ENCODE data around the gene RHBDF2. TPM values are rescaled to one million over a fixed set of nuclear protein-coding genes. Genes with fewer than 3 reads are reported as not detected.

The RHBDF2 gene
- total RNA-seq, 2 experiments from 2014 or later: 23.9 to 28.4 TPM

DNA sequence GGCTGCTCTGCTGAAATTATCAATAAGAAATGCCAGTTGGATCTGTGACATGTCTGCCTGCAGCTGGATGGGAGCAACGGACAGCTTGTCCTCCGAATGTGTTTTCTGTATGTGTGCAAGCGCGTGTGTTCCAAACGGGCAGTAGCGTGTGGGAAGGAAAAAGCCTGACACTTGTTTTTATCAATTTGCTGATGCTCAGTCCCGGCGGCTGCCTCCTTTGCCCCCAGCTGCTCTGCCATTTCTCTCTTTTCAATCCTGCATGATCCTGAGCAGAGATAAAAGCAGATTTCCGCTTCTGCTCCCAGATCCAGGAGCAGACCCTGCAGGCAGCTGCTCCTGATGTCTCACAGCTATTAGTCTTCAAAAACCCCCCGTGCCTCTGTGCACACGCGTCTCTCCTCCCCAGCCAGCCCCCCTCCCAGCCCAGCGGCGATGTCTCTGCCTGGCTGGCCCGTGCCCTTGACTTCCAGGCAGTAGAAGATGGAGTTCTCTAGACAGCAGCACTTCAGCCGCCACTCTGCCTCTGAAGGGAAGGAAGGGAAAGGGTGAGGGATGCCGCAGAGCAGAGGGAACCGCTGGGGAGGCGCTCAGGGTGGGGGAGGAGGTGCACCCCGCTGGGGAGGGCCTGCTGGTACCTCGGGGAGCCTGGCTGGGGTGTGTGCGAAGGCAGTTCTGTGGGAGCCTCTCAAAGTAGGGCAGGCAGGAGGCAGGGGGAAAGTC lies 42.8 kb upstream of the RHBDF2 start:
- Mint-ChIP-seq H3K4me1 (no peaks in the 10 kb centered on the region), H3K4me3 (no peak overlapping the region), H3K9me3 (ENCODE audit: low read depth) (no peaks in the 10 kb centered on the region), H3K27ac (no peak overlapping the region), H3K27me3 (peaks cover 28% of the 10 kb centered on the region), H3K36me3 (ENCODE audit: low read depth) (no peaks in the 10 kb centered on the region)
- DNase-seq (no peak), ATAC-seq (no peak)
- POLR2A ChIA-PET: no interaction called here
- intact Hi-C loops (cut with DNase I, micrococcal nuclease): no loop called here
- CTCF ChIA-PET: interaction anchor here (0.9 to 1.4 kb wide), 4 partner anchors 8 to 164 kb away, joined by 3 to 6 read pairs (median 4); no protein-coding TSS in a partner anchor

DNA sequence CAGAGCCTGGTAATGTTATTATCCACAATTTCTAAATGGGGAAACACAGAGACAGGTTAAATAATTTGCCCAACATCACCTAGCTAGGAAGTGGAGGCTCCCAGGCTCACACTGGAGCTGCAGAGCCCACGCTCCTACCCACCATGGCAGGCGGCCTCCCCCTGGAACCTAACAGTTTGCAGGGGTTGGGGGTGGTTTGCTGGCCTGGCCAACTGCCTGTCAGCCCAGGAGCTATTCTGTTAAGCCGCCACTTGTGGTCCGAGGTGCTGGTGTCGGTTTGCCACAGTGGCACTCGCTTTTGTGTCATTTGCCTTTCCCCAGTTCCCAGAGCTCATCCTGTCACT lies 42.2 kb upstream of the RHBDF2 start:
- ChIA-PET CTCF (interaction anchor here (0.9 to 1.0 kb wide), 3 partner anchors 20 to 165 kb away, joined by 3 to 6 read pairs (median 4); no protein-coding TSS in a partner anchor), POLR2A (no interaction called here)
- DNase-seq: no peak
- Mint-ChIP-seq H3K4me1 (no peaks in the 10 kb centered on the region), H3K27ac (no peak overlapping the region), H3K27me3 (peaks cover 33% of the 10 kb centered on the region), H3K9me3 (ENCODE audit: low read depth) (no peaks in the 10 kb centered on the region), H3K4me3 (no peak overlapping the region), H3K36me3 (ENCODE audit: low read depth) (no peaks in the 10 kb centered on the region)
- ATAC-seq: no peak
- intact Hi-C loops (cut with DNase I, micrococcal nuclease): no loop called here

DNA sequence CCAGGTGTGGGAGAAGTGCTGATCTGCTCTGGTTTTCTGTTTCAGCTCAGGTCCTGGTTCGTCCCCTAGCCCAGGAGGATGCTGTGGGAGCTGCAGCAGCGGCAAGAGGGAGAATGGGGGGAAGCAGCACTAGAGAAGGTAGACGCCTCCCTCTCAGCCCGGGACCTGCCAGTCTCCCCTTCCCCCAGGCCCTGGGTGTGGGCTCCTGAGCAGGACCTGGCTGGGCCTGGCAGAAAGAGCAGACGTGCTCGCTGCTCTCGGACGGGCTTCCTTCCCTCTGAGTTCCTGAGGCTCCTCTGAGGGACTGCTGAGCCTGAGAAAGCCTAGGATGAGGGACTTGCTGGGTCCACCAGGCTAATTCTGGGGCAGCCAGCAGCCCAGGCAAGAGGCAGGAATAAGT lies 41.8 kb upstream of the RHBDF2 start:
- H3K4me3 Mint-ChIP-seq: no peak overlapping the region
- no peak overlapping the region for H3K27ac Mint-ChIP-seq
- DNase-seq: no peak
- no peaks in the 10 kb centered on the region for H3K9me3 Mint-ChIP-seq (ENCODE audit: low read depth)
- H3K27me3 Mint-ChIP-seq: peaks cover 33% of the 10 kb centered on the region
- ChIA-PET POLR2A (no interaction called here), CTCF (interaction anchor here (0.9 kb wide), 2 partner anchors 19 to 80 kb away, joined by 3 to 6 read pairs; no protein-coding TSS in a partner anchor)
- H3K4me1 Mint-ChIP-seq: no peaks in the 10 kb centered on the region
- no peak for ATAC-seq
- intact Hi-C loops (cut with DNase I, micrococcal nuclease): no loop called here
- no peaks in the 10 kb centered on the region for H3K36me3 Mint-ChIP-seq (ENCODE audit: low read depth)

DNA sequence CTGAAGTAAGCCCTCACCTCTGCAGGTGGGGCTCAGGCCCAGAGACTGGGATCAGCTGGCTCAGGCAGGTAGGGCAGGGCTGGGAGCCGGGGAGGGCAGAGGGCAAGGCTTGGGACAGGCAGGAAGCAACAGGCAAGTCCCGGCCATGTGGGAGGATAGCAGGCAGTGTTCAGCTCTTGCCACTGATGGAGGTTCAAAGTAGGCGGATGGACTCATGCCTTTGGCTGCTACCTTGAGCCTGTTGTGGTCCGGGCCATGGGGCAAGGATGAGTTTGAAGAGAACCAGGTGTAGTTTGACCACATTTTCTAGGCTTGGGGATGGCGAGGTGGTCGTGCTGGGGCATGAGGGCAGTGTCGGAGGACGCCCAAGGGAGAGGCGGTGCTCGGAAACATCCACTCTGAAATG lies 41.3 kb upstream of the RHBDF2 start:
- Mint-ChIP-seq H3K4me3 (no peak overlapping the region), H3K4me1 (no peaks in the 10 kb centered on the region)
- POLR2A ChIA-PET: no interaction called here

DNA sequence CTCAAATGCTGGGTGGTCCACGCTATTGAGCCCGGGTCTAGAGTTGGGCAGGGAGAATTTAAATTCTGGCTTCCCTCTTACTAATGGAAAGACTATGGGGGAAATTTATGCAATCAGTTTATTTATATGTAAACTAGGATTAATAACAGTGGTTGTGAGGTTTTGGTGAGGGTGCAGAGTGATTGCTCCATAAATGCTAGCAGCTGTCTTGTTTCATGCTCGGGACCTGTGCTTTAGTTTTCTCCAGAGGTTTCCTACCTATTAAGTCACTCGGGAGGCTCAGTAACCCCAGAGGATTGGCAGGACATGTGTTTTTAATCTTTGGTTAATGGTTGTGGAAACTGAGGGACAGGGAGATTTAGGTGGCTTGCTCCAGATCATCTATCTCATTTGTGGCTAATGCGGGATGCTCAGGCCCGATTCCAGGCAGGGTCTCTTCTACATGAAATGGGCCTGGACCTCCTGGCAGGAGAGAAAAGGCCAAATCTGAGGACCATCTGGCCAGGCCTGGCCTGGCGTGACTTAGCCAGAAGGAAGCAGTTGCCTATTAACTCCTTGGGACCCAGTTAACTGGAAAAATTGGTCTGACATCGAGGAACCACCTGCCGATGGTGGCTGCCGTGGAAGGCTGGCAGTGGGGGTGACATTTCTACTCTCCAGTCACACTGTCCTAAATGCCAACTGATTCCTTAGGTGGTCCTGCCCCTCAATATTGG lies 40.7 kb upstream of the RHBDF2 start:
- Mint-ChIP-seq H3K27ac (no peak overlapping the region), H3K4me3 (no peak overlapping the region), H3K27me3 (peaks cover 34% of the 10 kb centered on the region), H3K36me3 (ENCODE audit: low read depth) (no peaks in the 10 kb centered on the region), H3K9me3 (ENCODE audit: low read depth) (no peaks in the 10 kb centered on the region), H3K4me1 (no peaks in the 10 kb centered on the region)
- POLR2A ChIA-PET: no interaction called here
- intact Hi-C loops (cut with DNase I, micrococcal nuclease): no loop called here
- ATAC-seq: no peak
- CTCF ChIA-PET: no interaction called here
- DNase-seq: no peak

More for the DNA sequence above, 41.3 kb upstream of the RHBDF2 start:
- DNase-seq (no peak), ATAC-seq (no peak)
- Mint-ChIP-seq H3K27ac (no peak overlapping the region), H3K36me3 (ENCODE audit: low read depth) (no peaks in the 10 kb centered on the region), H3K9me3 (ENCODE audit: low read depth) (no peaks in the 10 kb centered on the region), H3K27me3 (peaks cover 33% of the 10 kb centered on the region)
- CTCF ChIA-PET: no interaction called here
- intact Hi-C loops (cut with DNase I, micrococcal nuclease): no loop called here

DNA sequence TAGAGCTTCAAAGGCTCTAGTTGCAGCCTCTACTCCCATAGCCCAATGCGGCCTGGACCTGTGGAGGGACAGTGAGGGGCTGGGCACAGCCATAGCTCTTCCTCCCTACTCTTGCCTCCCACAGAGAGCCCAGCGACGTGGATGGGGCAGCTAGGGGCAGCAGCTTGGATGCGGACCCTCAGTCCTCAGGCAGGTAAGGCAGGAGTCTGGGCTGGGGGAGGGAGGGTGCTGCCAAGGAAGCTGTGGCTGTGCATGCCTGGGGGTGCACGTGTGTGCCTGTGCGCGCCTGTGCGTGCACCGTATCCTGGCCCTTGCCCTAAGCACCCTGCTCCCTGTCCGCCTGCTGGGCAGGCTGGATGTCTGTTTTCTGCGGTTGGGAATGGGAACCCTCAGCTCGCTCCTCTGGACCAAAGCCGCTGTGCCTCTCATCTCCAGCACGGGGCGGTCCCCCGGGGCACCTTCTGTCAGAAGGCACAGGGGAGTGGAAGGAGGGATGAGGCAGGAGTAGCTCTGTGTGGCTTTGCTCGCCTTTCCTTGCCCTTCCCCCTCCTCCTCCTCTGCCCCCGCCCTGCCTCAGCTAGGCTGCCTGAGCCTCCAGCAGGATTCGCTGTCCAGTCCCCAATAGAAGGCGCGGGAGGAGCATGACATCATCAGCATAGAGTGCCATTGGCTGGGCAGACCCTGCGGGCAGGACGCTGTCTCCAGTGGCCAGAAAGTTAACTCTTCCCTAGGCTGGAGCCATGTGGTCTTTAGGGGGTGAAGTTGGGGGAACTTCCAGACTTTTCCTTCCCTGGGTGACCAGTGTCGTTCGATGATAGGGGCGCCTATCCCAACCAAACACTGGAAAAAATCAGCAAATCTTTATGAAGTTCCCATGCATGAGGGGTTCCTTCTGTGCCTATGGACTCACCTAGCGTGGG lies 39.4 kb upstream of the RHBDF2 start:
- H3K27ac Mint-ChIP-seq: no peak overlapping the region
- intact Hi-C loops (cut with DNase I, micrococcal nuclease): no loop called here
- H3K4me1 Mint-ChIP-seq: no peaks in the 10 kb centered on the region
- no peak overlapping the region for H3K4me3 Mint-ChIP-seq
- CTCF ChIA-PET: interaction anchor here (0.7 to 2.9 kb wide), 5 partner anchors 11 to 238 kb away, joined by 3 to 12 read pairs (median 3); no protein-coding TSS in a partner anchor
- peak; percentile 78 for ATAC-seq
- POLR2A ChIA-PET: interaction anchor here (0.6 kb wide), 1 partner anchor 348 kb away, joined by 6 read pairs; no protein-coding TSS in a partner anchor
- peak; percentile 63 for DNase-seq
- H3K27me3 Mint-ChIP-seq: peaks cover 42% of the 10 kb centered on the region
- H3K9me3 Mint-ChIP-seq (ENCODE audit: low read depth): no peaks in the 10 kb centered on the region
- no peaks in the 10 kb centered on the region for H3K36me3 Mint-ChIP-seq (ENCODE audit: low read depth)

DNA sequence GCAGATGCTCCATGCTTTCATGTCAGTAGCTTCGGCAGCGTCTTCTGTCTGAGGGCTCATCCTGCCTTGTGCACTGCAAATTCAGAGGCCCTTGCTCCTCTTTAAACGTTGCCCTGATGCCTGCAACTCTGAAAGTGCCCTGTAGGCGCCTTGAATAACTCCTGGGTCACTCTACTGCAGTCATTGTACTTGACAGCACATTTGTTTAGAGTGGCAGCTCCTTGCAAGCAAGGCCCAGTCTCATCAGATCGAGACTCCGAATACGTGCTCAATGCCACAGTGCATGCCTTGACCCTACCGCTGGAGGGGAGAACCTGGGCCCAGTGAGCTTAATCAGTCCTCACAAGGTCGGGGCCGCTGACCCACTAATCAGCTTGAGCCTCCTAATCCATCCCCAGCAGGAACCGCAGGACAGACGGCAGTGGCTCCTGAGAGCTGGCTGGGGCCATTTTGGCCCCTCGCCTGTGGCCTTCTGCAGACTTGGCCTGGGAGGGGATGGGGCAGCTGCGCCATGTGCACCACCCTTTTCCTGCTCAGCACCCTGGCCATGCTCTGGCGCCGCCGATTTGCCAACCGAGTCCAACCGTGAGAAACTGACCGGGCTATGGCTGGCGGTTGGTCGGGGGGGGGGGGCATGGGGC lies 38.5 kb upstream of the RHBDF2 start, which contains the start of gene PRCD:
PRCD (plus strand) TSS at position 414 of the 641 bp plus-strand sequence; CDS start at position 512, 98 bp downstream.
- DNase-seq (no peak), ATAC-seq (no peak)
- H3K4me3 Mint-ChIP-seq: no peak within 1 kb of the TSS
- peaks cover 42% of the 10 kb centered on the region for H3K27me3 Mint-ChIP-seq
- no peaks in the 10 kb centered on the region for H3K36me3 Mint-ChIP-seq (ENCODE audit: low read depth)
- H3K4me1 Mint-ChIP-seq: no peaks in the 10 kb centered on the region
- no peak within 1 kb of the TSS for H3K27ac Mint-ChIP-seq
- CTCF ChIA-PET: interaction anchor here (0.7 to 2.9 kb wide), 6 partner anchors 12 to 237 kb away, joined by 3 to 12 read pairs (median 3); no protein-coding TSS in a partner anchor
- POLR2A ChIA-PET: no interaction called here
- H3K9me3 Mint-ChIP-seq (ENCODE audit: low read depth): no peaks in the 10 kb centered on the region
- intact Hi-C loops (cut with DNase I, micrococcal nuclease): no loop called here

DNA sequence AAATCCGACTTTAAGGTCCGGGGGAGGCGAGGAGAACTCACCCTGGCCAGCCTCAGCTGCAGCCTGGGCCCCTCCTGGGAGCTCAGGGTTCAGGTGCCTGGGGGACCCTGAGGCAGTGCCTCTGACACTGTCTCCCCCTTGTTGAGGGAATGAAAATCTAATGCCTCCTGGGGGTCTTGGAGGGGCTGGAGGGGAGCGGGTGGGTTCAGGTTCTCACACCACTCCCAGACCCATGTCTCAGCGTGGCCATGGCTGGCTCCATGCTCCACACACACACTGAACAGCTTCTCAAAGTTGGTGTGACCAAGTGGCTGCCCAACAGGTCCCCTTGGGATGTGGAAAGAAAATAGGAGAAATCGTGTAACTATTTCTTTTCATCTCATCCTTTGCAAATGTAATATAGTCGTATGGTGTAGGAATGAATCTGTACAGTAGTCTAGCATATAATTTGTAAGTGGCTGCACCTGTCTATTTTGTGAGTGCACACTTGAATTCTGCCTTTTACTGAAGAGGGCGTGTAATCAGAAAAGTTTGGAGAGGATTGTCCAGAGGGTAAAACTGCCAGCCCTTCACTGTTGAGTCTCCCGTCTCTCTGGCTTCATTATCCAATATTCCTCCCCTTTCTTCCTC lies 37.8 kb upstream of the RHBDF2 start:
- CTCF ChIA-PET: interaction anchor here (0.9 to 2.9 kb wide), 3 partner anchors 16 to 34 kb away, joined by 3 to 12 read pairs (median 4); no protein-coding TSS in a partner anchor
- no peaks in the 10 kb centered on the region for H3K4me1 Mint-ChIP-seq
- H3K27ac Mint-ChIP-seq: no peak overlapping the region
- no peak overlapping the region for H3K4me3 Mint-ChIP-seq
- H3K27me3 Mint-ChIP-seq: peaks cover 41% of the 10 kb centered on the region
- DNase-seq: no peak
- H3K36me3 Mint-ChIP-seq (ENCODE audit: low read depth): no peaks in the 10 kb centered on the region
- ATAC-seq: no peak
- no peaks in the 10 kb centered on the region for H3K9me3 Mint-ChIP-seq (ENCODE audit: low read depth)
- POLR2A ChIA-PET: no interaction called here
- intact Hi-C loops (cut with DNase I, micrococcal nuclease): no loop called here

DNA sequence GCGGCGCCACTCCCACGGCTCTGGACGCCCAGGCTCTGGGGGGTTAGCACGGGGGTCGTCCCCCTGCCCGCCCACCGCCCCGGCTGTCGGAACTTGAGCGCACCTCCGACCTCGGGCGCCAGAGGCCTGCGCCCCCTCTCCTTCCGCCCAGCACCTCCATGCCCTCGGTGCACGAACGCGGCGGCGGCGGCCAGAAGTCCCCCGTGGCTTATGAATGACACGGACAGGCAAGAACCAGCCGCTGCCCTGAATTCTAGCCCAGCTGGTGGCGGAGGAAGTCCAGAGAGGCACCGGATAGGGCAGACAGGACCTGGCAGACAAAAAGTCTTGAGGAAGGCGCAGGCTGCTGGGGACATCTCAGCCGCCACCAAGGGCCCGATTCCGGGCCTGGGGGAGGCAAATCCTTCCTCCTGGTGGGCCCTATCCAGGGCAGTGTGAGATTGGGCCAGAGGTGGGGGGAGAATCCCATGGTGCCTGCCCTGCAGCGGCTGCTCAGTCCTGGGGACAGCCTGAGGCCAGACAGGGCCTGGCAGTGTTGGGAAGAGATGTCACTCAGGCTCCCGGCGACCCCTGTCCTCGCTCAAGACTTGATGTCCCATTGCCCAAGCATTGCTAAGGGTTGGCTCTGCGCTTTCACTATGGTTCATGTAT lies 37.2 kb upstream of the RHBDF2 start:
- ChIA-PET CTCF (interaction anchor here (2.9 kb wide), 1 partner anchor 15 kb away, joined by 12 read pairs; no protein-coding TSS in a partner anchor), POLR2A (no interaction called here)
- Mint-ChIP-seq H3K27ac (no peak overlapping the region), H3K4me3 (no peak overlapping the region), H3K36me3 (ENCODE audit: low read depth) (no peaks in the 10 kb centered on the region), H3K9me3 (ENCODE audit: low read depth) (no peaks in the 10 kb centered on the region), H3K4me1 (no peaks in the 10 kb centered on the region), H3K27me3 (peaks cover 36% of the 10 kb centered on the region)
- DNase-seq (no peak), ATAC-seq (no peak)
- intact Hi-C loops (cut with DNase I, micrococcal nuclease): no loop called here

DNA sequence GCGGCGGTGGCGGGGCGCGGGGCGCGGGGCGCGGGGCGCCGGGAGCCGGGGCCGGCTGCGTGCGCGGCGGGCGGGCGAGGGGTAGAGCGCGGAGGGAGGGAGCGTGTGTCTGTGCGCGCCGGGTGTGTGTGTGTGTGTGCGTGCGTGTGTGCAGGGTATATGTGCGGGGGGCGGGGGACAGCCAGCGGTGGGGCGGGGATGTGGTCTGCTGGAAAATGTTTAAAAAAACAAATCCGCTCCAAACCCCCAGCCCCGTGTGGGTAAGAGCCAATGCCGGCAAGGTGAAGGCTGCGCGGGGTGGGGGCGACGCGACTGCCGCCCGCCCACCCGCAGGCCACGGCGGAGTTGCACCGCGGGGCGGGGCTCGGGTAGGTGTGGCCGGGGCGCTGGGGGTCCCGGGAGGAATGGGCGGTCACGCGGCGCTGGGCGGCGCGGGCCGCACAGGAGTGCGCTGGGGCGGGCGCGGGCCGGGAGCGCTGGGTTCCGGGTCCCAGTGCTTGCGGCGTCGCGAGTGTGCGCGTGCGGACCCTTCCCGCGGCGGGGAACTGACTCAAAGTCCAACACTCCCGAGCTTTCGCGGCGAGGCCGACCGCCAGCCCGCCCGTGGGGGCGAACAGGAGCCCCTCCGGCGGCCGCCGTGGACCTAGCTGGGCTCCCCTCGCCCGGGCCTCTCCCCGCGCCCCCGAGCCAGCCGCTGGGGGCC lies 36.5 kb upstream of the RHBDF2 start, which contains the start of gene CYGB:
CYGB (minus strand) TSS at position 132 of the 703 bp plus-strand sequence. CDS start 167 bp downstream, outside the sequence.
- no peak within 1 kb of the TSS for H3K4me3 Mint-ChIP-seq
- ATAC-seq (peak; percentile 37), DNase-seq (no peak)
- intact Hi-C loops (cut with DNase I, micrococcal nuclease): no loop called here
- H3K36me3 Mint-ChIP-seq (ENCODE audit: low read depth): no peaks in the 10 kb centered on the region
- peaks cover 35% of the 10 kb centered on the region for H3K27me3 Mint-ChIP-seq
- no peaks in the 10 kb centered on the region for H3K9me3 Mint-ChIP-seq (ENCODE audit: low read depth)
- CTCF ChIA-PET: no interaction called here
- no peak within 1 kb of the TSS for H3K27ac Mint-ChIP-seq
- POLR2A ChIA-PET: no interaction called here
- no peaks in the 10 kb centered on the region for H3K4me1 Mint-ChIP-seq
